ENCODE data around the gene HMCN2. TPM values are rescaled to one million over a fixed set of nuclear protein-coding genes. Genes with fewer than 3 reads are reported as not detected.

HMCN2 gene
- total RNA-seq, 1 experiment from 2014 or later: 5.6 TPM

DNA sequence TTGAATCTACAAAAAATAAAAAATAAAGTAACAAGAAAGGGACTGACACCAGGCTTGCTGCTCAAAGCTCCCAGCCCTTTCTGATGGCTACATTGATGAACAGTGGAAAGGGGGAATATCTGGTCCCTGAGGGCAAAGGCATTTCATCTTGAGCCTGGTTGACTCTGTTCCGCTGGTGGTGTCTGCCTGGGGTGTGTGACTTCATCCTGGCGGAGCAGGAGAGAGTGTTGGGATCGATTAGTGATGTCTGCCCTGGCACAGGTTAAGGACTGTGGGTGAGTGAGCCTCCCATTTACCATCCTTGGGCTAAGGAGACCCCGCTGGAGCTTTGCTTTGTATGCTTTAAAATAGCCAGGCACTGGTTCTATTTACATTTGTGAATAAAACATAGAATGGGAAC, 122.3 kb downstream of the HMCN2 start:
- peaks cover 8% of the 10 kb centered on the region for H3K4me1 Mint-ChIP-seq

More for the DNA sequence above, 122.3 kb downstream of the HMCN2 start:
- Mint-ChIP-seq H3K9me3 (no peaks in the 10 kb centered on the region), H3K27ac (no peak overlapping the region), H3K36me3 (no peaks in the 10 kb centered on the region; the same call in 1 of the 2 replicates), H3K4me3 (no peak overlapping the region), H3K27me3 (ENCODE audit: low read depth) (no peaks in the 10 kb centered on the region)
- no peak for ATAC-seq
- POLR2A ChIA-PET: interaction anchor here (1.1 kb wide), 1 partner anchor 9 kb away, joined by 3 read pairs; no protein-coding TSS in a partner anchor
- CTCF ChIA-PET: no interaction called here
- no peak for DNase-seq (ENCODE audit: low spot score)
- no peak for TF ChIP-seq NR3C1 (CRISPR knock-in tag; conservative IDR thresholded peaks at IDR 0.05; ENCODE audit: low read depth)
- no peak for TF ChIP-seq TEAD1 (CRISPR knock-in tag; IDR thresholded peaks at IDR 0.05)
- TF ChIP-seq GABPB1 (CRISPR knock-in tag; IDR thresholded peaks at IDR 0.05): no peak
- TF ChIP-seq, protein P1, sequence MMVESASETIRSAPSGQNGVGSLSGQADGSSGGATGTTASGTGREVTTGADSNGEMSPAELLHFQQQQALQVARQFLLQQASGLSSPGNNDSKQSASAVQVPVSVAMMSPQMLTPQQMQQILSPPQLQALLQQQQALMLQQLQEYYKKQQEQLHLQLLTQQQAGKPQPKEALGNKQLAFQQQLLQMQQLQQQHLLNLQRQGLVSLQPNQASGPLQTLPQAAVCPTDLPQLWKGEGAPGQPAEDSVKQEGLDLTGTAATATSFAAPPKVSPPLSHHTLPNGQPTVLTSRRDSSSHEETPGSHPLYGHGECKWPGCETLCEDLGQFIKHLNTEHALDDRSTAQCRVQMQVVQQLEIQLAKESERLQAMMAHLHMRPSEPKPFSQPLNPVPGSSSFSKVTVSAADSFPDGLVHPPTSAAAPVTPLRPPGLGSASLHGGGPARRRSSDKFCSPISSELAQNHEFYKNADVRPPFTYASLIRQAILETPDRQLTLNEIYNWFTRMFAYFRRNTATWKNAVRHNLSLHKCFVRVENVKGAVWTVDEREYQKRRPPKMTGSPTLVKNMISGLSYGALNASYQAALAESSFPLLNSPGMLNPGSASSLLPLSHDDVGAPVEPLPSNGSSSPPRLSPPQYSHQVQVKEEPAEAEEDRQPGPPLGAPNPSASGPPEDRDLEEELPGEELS (CRISPR knock-in tag; IDR thresholded peaks at IDR 0.05): no peak
- no peak for TF ChIP-seq ESRRA (CRISPR knock-in tag; IDR thresholded peaks at IDR 0.05; ENCODE audit: borderline replicate concordance)
- no peak for TF ChIP-seq SMAD3 (CRISPR knock-in tag; IDR thresholded peaks at IDR 0.05; ENCODE audit: borderline replicate concordance)
- no peak for TF ChIP-seq ATF1 (CRISPR knock-in tag; IDR thresholded peaks at IDR 0.05)
- TF ChIP-seq NR2C2 (CRISPR knock-in tag; IDR thresholded peaks at IDR 0.05): no peak
- TF ChIP-seq ZNF396 (CRISPR knock-in tag; IDR thresholded peaks at IDR 0.05; ENCODE audit: borderline replicate concordance): no peak
- no peak for TF ChIP-seq JAZF1 (CRISPR knock-in tag; IDR thresholded peaks at IDR 0.05)
- TF ChIP-seq, protein P2, sequence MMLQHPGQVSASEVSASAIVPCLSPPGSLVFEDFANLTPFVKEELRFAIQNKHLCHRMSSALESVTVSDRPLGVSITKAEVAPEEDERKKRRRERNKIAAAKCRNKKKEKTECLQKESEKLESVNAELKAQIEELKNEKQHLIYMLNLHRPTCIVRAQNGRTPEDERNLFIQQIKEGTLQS (CRISPR knock-in tag; conservative IDR thresholded peaks at IDR 0.05): no peak
- TF ChIP-seq, protein P3, sequence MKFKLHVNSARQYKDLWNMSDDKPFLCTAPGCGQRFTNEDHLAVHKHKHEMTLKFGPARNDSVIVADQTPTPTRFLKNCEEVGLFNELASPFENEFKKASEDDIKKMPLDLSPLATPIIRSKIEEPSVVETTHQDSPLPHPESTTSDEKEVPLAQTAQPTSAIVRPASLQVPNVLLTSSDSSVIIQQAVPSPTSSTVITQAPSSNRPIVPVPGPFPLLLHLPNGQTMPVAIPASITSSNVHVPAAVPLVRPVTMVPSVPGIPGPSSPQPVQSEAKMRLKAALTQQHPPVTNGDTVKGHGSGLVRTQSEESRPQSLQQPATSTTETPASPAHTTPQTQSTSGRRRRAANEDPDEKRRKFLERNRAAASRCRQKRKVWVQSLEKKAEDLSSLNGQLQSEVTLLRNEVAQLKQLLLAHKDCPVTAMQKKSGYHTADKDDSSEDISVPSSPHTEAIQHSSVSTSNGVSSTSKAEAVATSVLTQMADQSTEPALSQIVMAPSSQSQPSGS (CRISPR knock-in tag; IDR thresholded peaks at IDR 0.05; ENCODE audit: borderline replicate concordance, low read depth): no peak
- TF ChIP-seq, protein P4, sequence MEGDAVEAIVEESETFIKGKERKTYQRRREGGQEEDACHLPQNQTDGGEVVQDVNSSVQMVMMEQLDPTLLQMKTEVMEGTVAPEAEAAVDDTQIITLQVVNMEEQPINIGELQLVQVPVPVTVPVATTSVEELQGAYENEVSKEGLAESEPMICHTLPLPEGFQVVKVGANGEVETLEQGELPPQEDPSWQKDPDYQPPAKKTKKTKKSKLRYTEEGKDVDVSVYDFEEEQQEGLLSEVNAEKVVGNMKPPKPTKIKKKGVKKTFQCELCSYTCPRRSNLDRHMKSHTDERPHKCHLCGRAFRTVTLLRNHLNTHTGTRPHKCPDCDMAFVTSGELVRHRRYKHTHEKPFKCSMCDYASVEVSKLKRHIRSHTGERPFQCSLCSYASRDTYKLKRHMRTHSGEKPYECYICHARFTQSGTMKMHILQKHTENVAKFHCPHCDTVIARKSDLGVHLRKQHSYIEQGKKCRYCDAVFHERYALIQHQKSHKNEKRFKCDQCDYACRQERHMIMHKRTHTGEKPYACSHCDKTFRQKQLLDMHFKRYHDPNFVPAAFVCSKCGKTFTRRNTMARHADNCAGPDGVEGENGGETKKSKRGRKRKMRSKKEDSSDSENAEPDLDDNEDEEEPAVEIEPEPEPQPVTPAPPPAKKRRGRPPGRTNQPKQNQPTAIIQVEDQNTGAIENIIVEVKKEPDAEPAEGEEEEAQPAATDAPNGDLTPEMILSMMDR (IDR thresholded peaks at IDR 0.05): no peak
- TF ChIP-seq ZNF671 (CRISPR knock-in tag; IDR thresholded peaks at IDR 0.05): no peak
- TF ChIP-seq TEAD4 (CRISPR knock-in tag; IDR thresholded peaks at IDR 0.05): no peak
- TF ChIP-seq, protein P5, sequence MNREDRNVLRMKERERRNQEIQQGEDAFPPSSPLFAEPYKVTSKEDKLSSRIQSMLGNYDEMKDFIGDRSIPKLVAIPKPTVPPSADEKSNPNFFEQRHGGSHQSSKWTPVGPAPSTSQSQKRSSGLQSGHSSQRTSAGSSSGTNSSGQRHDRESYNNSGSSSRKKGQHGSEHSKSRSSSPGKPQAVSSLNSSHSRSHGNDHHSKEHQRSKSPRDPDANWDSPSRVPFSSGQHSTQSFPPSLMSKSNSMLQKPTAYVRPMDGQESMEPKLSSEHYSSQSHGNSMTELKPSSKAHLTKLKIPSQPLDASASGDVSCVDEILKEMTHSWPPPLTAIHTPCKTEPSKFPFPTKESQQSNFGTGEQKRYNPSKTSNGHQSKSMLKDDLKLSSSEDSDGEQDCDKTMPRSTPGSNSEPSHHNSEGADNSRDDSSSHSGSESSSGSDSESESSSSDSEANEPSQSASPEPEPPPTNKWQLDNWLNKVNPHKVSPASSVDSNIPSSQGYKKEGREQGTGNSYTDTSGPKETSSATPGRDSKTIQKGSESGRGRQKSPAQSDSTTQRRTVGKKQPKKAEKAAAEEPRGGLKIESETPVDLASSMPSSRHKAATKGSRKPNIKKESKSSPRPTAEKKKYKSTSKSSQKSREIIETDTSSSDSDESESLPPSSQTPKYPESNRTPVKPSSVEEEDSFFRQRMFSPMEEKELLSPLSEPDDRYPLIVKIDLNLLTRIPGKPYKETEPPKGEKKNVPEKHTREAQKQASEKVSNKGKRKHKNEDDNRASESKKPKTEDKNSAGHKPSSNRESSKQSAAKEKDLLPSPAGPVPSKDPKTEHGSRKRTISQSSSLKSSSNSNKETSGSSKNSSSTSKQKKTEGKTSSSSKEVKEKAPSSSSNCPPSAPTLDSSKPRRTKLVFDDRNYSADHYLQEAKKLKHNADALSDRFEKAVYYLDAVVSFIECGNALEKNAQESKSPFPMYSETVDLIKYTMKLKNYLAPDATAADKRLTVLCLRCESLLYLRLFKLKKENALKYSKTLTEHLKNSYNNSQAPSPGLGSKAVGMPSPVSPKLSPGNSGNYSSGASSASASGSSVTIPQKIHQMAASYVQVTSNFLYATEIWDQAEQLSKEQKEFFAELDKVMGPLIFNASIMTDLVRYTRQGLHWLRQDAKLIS (CRISPR knock-in tag; IDR thresholded peaks at IDR 0.05; ENCODE audit: borderline replicate concordance): no peak
- TF ChIP-seq, protein P6, sequence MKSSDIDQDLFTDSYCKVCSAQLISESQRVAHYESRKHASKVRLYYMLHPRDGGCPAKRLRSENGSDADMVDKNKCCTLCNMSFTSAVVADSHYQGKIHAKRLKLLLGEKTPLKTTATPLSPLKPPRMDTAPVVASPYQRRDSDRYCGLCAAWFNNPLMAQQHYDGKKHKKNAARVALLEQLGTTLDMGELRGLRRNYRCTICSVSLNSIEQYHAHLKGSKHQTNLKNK (CRISPR knock-in tag; IDR thresholded peaks at IDR 0.05): no peak
- TF ChIP-seq CREM (CRISPR knock-in tag; IDR thresholded peaks at IDR 0.05): no peak
- no peak for TF ChIP-seq NFE2L1 (CRISPR knock-in tag; IDR thresholded peaks at IDR 0.05)

All from WTC11 (cell line).